GM19455 (cell line): ENCODE measurements around the gene DOC2B.
"Not testable (repeated sequence)": the region's sequence is repeated elsewhere in the genome, so short reads cannot be mapped to it uniquely, and the experiment has no call there.

Experiments used
- ATAC-seq: cut with Tn5 transposase; IDR thresholded peaks from one replicate; pipeline ENCODE4 v1.9.1; 2021; ENCODE audit not compliant: unreplicated experiment

The DOC2B gene

GRCh38 chr17:213286-214105, 32.0 kb upstream of the DOC2B start:
- ATAC-seq = no peak

DNA sequence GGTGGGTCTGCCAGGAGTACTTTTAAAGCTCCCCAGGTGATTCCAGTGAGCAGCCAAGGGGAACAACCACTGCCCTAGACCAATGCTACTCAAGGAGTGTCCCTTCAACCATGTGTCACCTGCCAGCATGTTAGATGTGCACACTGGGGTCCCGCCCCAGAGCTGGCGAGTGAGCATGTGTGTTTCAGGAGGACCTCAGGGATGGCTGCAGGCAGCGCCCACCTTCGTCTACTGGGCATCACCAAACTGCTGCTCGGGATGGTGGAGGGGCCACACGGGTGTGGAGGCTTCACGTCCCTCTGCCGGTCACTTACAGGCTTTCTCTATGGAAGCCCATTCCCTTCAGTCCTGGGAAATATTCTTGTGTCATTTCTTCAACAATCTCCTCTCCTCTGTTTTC, 29.0 kb upstream of the DOC2B start:
- no peak for ATAC-seq

DNA sequence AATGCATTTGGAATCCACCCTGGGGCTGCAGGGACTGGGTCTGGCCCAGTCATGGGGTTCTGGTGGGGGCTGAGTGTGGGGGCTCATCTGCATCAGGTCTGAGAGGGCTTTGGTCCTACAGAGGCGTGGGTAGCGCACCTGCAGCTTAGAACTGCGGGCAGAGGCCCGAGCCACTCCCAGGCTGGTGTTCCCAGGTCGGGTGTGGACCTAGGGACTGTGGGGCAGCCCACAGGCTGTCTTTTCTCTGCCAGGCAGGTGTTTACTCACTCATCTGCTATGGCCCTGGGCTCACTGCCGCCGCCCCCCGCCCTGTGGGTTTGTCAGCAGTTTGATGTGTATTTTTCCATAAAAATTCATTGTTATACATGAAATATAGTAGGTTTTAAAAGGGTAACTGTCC, 27.0 kb upstream of the DOC2B start:
- no peak for ATAC-seq

DNA sequence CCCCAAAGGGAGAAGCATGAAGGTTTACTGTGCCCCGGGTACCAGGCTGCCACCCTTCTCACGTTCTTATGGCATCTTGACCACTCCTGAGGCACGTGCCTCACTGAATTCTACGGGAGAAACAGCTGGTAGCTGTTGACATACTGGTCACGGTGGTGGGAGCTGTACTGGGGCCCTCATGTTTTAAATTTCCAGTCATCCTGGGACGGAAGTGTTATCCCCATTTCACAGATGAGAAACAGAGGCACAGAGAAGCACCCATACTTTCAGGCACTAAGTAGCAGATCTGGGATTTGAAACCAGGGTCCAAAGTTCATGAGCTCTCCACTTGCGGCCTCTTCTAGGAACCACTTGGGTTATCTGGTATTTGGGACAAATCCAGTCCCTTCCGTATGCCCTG, 26.3 kb upstream of the DOC2B start:
- no peak for ATAC-seq

DNA sequence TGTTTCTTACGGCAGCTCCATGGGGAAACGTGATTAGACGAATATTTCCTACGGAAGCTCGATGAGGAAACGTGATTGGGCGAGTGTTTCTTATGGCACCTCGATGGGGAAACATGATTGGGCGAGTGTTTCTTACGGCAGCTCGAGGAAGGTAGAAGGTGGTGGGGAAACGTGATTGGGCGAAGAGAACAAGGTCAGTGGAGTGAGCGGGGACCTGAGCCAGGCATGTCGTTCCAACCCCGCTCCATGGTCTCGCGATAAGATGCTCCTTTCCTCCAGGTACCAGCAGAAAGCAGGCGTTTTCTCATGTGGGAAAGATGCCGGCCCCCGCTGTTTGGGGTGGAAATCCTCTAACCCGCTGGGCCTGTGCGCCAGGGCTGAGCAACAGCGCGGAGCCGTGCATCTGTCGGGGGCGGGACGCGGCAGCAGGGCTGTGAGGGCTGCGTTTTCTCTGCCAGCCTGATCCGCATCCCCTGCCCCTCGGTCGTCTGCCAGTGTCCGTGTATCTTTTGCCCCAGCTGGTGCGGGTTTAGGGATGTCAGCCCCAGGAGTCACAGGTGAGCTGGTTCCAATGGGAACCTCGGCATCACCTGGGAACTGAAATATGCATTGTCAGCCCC, 25.6 kb upstream of the DOC2B start:
- no peak for ATAC-seq

DNA sequence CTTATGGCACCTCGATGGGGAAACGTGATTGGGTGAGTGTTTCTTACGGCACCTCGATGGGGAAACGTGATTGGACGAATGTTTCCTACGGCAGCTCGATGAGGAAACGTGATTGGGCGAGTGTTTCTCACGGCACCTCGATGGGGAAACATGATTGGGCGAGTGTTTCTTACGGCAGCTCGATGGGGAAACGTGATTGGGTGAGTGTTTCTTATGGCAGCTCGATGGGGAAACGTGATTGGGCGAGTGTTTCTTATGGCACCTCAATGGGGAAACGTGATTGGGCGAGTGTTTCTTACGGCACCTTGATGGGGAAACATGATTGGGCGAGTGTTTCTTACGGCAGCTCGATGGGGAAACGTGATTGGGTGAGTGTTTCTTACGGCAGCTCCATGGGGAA, 25.0 kb upstream of the DOC2B start:
- ATAC-seq = not testable (repeated sequence)

DNA sequence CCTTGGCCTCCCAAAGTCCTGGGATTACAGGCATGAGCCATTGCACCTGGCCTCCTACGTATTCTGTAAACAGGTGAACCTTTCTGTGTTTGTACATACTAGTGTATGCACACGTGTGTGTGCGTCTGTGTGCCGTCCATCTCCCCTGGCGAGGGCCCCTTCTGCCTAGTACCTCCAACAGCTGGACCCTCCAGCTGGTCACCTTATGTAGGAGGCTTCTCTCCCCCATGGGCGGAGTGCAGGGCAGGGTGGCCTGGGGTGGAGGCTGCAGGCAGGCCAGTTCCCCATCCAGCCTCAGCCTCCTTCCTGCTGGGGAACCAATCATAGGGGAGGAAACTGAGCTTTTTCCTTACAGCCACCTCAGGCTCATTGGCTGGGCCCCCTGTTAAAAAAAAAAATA, 24.4 kb upstream of the DOC2B start:
- ATAC-seq = no peak

- ATAC-seq = no peak
Observed at GRCh38 chr17:205148-205669, 23.8 kb upstream of the DOC2B start.

GRCh38 chr17:204427-205147, 23.1 kb upstream of the DOC2B start:
- ATAC-seq = no peak

DNA sequence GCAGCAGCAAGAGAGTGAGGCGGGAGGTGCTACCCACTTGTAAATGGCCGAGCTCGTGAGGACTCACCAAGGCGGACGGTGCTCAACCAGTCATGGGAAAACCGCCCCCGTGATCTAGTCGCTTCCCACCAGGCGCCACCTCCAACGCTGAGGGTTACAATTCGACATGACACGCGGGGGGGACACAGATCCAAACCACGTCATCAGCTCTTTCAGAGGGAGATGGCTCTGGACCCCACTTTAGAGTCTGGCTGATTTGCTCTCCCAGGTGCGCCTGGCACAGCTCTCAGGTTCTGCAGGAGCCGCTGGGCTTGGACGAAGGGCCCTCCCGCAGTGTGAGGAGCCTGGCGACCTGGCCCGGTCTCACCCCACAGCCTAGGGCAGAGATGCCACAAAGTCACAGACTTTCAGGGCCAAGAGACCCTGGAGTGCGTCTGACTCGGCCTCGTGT, 21.1 kb upstream of the DOC2B start:
- no peak for ATAC-seq

GRCh38 chr17:201736-202135, 20.3 kb upstream of the DOC2B start:
- not testable (repeated sequence) for ATAC-seq

DNA sequence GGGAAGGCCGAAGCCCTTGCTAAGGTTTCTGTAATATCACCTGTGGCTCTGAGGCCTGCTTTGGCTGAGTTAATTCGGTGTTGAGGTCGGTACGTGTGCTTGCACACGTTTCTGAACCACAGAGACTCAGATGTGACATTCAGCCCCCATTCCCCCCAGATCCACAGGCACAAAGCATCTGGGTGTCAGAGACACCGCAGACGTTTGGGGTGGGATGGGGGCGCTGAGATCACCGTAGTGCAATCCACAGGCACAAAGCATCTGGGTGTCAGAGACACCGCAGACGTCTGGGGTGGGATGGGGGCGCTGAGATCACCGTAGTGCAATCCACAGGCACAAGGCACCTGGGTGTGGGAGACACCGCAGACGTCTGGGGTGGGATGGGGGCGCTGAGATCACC, 19.8 kb upstream of the DOC2B start:
- ATAC-seq = not testable (repeated sequence)

GRCh38 chr17:200586-200985, 19.1 kb upstream of the DOC2B start:
- no peak for ATAC-seq

DNA sequence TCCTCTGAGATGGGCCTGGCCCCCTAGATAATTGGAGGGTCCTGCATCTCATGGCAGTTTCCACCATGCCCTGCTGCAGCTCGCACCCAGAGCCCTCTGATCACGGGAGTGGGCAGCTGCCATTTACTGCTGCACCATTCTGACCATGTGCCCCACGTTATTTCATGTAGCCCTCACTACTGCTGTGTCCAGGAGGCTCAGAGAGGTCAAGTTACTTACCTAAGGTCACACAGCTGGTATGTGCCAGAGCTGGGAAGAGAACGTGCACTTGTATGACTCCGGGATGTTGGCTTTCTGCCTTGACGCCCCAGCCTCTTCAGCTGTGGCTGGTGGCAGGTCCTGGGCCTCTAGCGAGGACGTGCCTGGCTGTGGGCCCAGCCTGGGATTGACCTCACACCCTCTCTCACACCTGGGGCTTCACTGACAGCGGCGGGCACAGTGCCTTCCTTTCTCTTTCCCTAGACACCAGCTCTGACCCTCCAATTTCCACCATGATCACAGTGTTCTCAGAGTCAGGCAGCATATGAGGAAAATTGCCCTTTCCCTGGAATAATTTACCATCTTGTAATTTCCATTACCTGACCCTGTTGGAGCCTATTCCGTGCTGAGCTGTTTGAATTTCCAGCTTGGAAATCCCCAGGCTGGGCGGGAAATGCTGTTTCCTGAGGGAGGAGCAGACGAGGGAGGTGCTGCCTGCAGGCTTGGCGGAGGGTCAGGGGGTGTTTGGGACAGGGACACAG, 18.5 kb upstream of the DOC2B start:
- no peak for ATAC-seq

GRCh38 chr17:199191-199604, 17.7 kb upstream of the DOC2B start:
- no peak for ATAC-seq

GRCh38 chr17:198225-198624, 16.8 kb upstream of the DOC2B start:
- ATAC-seq = not testable (repeated sequence)

DNA sequence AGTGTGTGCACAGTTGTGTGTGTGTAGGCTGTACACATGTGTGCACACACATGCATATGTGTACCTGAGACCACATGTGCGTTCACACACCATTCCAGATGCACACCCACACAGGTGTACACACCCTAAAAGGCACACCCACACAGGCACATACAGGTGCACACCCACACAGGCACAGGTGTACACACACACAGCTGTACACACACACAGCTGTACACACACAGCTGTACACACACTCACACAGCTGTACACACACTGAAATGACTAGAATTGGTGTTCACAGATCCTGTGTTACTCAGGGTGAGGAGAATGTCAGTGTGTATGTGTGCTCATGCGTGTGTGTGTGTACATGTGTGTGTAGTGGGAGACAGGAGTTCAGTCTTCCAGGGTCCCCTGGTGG, 15.9 kb upstream of the DOC2B start:
- no peak for ATAC-seq

DNA sequence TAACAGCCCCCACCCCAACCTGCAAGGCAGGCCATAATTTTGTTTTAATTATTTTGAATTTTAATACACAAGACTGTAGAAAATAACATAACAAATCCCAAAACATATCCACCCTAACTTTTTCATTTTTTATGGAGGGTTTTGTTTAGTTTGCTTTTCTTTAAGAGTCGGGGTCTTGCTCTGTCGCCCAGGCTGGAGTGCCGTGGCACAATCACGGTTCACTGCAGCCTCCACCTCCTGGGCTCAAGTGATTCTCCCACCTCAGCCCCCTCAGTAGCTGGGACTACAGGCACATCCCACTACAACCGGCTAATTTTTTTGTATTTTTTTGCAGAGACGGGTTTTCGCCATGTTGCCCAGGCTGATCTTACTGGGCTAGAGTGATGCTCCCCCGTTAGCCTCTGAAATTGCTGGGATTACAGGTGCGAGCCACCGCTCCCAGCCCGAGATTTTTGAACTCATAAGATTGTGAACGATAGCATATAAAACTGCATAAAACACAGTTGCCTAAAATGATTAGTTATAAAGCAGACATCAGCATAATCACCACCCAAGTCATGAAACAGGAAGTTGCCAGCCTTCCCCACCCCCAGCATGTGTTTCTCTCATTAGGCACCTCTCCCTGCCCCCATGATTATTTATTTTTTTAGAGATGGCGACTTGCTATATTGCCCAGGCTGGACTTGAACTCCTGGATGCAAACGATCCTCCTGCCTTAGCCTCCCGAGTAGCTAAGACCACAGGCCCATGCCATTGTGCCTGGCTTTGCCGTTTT, 13.6 kb upstream of the DOC2B start:
- ATAC-seq = no peak

- no peak for ATAC-seq
Observed at GRCh38 chr17:193841-194806, 12.7 kb upstream of the DOC2B start.
